ENCODE data around the gene RNF10.
"Not testable (repeated sequence)": the region's sequence is repeated elsewhere in the genome, so short reads cannot be mapped to it uniquely, and the experiment has no call there.

Gene RNF10

GRCh38 chr12:120580787-120581723 lies 46.9 kb downstream of the RNF10 start, which contains the start of gene POP5:
POP5 (minus strand) TSS chr12:120581402; CDS start chr12:120581362, 40 bp downstream.
- DNase-seq (ENCODE audit: low spot score), result peak; percentile 99

GRCh38 chr12:120581998-120582397 lies 47.8 kb downstream of the RNF10 start:
- no peak for DNase-seq (ENCODE audit: low spot score)

DNA sequence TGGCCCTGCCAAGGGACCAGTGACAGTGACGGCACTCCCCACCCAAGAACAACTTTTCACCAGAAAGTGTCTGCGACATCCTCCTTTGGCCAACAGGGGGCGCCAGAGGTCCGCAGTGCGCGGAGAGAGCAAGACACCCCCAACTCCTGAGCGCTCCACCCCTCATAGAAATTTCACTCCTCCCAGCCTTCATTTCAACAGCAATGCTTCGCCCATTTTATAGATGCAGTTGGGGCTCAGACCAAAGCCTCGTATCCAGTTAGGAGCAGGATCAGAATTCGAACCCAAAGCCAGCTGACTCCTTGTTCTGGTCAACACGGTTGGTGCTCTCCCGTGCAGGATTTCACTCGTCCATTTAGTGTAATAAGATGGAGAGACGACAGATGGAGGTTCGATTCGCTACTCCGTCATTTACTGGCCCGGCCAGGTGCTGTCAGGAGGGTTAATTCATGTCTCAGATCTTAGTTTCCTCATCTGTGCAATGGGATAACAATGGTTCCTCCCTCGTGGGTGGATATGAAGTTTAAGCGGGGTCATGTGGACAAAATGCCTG lies 49.4 kb downstream of the RNF10 start:
- peak; percentile 79 for DNase-seq (ENCODE audit: low spot score)

- DNase-seq (ENCODE audit: low spot score), result peak; percentile 40
Measured at GRCh38 chr12:120584343-120585149, 50.4 kb downstream of the RNF10 start.

- DNase-seq (ENCODE audit: low spot score), result no peak
Measured at GRCh38 chr12:120586206-120586605, 52.0 kb downstream of the RNF10 start.

DNA sequence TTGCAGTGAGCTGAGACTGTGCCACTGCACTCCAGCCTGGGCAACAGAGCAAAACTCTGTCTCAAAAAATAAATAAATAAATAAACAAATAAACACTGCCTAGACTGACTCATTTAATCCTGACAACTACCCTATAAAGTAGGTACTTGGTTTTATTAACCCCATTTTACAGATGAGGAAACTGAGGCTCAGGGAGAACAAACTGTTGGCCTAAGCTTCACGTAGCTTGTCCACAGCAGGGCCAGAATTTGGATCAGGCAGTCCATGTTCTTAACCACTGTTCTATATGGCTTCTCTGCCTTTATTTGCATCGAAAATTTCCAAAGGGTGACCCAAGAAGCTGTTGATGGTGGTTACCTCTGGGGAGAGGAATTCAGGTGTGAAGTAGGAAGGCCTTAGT lies 52.7 kb downstream of the RNF10 start:
- DNase-seq (ENCODE audit: low spot score), result no peak

- no peak for DNase-seq (ENCODE audit: low spot score)
Measured at GRCh38 chr12:120588371-120588770, 54.2 kb downstream of the RNF10 start.

GRCh38 chr12:120588948-120589930 lies 55.1 kb downstream of the RNF10 start:
- no peak for DNase-seq (ENCODE audit: low spot score)

DNA sequence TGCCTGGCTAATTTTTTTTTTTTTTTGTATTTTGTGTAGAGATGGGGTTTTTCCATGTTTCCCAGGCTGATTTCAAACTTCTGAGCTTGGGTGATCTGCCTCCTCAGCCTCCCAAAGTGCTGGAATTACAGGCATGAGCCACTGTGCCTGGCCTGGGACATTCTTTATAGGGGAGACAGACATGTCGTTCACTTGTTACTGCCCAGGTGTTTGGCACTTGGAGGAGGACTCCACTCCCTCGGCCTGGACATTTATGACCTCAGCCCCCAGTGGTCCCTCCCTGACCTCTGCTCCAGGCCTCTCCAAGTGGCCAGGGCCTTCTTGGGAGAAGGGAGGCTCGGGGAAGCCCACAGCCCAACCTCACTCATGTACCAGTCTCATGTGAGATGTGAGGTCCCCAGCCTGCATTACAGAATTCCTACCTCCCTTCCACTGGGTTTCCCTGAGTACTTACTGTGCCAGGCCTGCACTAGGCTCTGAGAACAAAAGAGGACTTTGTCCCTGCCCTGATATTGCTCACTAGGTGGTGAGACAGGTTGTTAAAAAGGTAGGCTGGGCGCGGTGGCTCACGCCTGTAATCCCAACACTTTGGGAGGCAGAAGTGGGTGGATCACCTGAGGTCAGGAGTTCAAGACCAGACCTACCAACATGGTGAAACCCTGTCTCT lies 56.7 kb downstream of the RNF10 start:
- no peak for DNase-seq (ENCODE audit: low spot score)

GRCh38 chr12:120592121-120593049 lies 58.2 kb downstream of the RNF10 start:
- DNase-seq (ENCODE audit: low spot score), result no peak

DNA sequence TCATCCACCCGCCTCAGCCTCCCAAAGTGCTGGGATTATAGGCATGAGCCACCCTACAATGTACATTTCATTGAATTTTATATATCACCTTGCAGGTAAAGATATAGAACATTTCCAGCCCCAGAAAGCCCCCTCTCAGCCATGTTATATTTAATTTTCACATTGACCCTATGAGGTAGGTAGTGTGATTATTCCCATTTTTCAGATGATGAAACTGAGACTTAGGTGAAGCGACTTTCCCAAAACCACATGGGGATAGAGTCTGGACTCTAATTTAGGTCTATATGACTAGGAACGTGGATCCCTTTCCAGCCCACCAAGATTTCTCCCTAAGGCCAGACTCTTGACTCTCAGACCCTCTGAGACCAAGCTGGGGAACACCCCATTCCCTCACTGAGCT lies 62.7 kb downstream of the RNF10 start:
- DNase-seq (ENCODE audit: low spot score), result no peak

DNA sequence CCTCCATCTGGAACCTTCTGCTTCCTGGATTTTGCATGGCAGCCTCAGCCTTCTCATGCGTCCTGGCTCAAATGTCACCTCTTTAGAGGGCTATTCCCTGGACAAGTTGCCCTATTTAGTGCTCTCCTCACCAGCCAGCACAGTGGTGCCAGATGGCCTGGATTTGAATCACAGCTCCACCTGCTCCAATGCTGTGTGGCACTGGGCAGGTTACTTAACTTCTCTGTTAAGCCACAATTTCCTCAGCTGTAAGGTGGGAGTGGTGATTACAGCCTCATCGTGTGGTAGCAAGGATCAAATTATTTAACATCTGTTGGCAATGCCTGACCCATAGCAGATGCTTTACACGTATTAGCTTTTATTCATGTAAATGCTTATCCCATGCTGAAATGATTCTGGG lies 63.7 kb downstream of the RNF10 start:
- no peak for DNase-seq (ENCODE audit: low spot score)

GRCh38 chr12:120598674-120599463 lies 64.7 kb downstream of the RNF10 start:
- no peak for DNase-seq (ENCODE audit: low spot score)

DNA sequence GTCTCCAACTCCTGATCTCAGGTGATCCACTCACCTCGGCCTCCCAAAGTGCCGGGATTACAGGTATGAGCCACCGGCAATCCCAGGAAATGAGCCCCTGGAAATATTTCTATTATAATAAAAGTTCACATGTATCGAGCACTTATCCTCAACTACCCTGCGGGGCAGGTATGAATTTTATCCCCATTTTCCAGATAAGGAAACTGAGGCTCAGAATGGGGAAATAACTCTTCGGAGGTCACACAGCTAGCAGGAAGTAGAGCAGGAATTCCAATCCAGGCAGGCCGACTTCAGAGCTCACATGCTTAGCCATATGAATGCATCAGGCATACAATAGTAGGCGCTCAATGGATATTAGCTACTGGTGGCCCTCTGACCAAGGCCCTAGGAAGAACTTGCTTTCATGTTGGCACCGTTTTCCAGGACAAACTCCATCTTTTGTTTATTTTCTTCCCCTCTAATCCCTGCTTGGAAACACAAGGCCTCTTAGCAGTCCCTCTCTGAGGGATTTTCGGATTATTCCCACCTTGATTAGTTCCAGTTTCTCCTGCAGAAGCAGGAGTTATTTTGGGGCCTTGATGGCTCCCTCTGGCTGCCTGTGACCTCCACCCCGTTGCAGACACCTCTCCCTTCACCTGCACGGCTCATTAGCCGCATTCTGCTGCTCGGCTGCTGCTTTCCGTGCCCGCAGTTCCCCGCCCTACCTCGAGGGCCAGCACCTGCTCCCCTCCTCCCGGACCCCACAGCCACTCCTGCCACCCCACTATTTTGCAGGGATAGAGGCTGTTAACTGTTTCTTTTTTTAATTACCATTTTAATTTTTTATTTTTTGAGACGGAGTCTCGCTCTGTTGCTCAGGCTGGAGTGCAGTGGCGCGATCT lies 65.8 kb downstream of the RNF10 start:
- DNase-seq (ENCODE audit: low spot score), result no peak

GRCh38 chr12:120602416-120602815 lies 68.3 kb downstream of the RNF10 start:
- not testable (repeated sequence) for DNase-seq (ENCODE audit: low spot score)

- DNase-seq (ENCODE audit: low spot score), result no peak
Measured at GRCh38 chr12:120610560-120610959, 76.4 kb downstream of the RNF10 start.

GRCh38 chr12:120611534-120611933 lies 77.4 kb downstream of the RNF10 start:
- DNase-seq (ENCODE audit: low spot score), result not testable (repeated sequence)

DNA sequence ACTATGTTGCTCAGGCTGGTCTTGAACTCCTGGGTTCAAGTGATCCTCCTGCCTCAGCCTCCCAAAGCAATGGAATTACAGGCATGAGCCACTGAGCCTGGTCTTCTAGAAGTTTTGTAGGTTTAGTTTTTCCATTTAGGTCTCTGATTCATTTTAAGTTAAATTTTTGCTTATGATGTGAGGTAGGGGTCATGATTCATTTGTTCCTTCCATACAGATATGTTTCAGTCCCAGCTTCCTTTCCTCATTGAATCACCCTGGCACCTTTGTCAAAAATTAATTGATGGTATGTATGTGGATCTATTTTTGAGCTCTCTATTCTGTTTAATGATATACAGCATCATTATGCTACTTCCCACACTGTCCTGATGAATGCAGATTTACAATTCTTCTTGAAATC lies 80.7 kb downstream of the RNF10 start:
- DNase-seq (ENCODE audit: low spot score), result no peak

All from activated CD4-positive, alpha-beta T cell treated with anti-CD3 and anti-CD28 coated beads, Interleukin-2, Interleukin-4, amounts not matched to agents 100 ng/mL and 50 ng/mL, durations not matched to agents 16 hours and 8 hours (primary cell).